ENCODE results near the gene FFAR3.

GRCh38 chr19:35346193-35347052 lies 11.8 kb upstream of the FFAR3 start:
- TF ChIP-seq CTCF (IDR thresholded peaks at IDR 0.05; ENCODE audit: control extremely low read depth in 1 of 3, insufficient read depth in 1 of 3, low read depth in 1 of 3, low read length in 3 of 3) = no peak
- no peak for TF ChIP-seq POLR2A (IDR thresholded peaks at IDR 0.05; ENCODE audit: control extremely low read depth in 1 of 2, low read depth in 2 of 2, low read length in 2 of 2)
- no peak for TF ChIP-seq POLR2AphosphoS5 (IDR thresholded peaks at IDR 0.05; ENCODE audit: low read depth, low read length)
- TF ChIP-seq KDM1A (IDR thresholded peaks at IDR 0.05; ENCODE audit: borderline replicate concordance, low read length) = no peak

Data from H1 (cell line).